ENCODE measurements around the gene HDAC3.

- TF ChIP-seq POLR2A (IDR thresholded peaks at IDR 0.05) (no peak), CTCF (IDR thresholded peaks at IDR 0.05) (no peak)
Observed at GRCh38 chr5:141677415-141677814, 40.8 kb upstream of the HDAC3 start.

All from thyroid gland (tissue), 4 donors.